HepG2 (cell line): ENCODE measurements around the gene SYMPK. TPM values are rescaled to one million over a fixed set of nuclear protein-coding genes. Genes with fewer than 3 reads are reported as not detected.

ENCODE experiments used
- ATAC-seq: fragments of 200-7000 bp; cut with Tn5 transposase; 3 replicates; pipeline ENCODE4 v1.9.1; 2020; ENCODE audit warnings: mild to moderate bottlenecking, moderate library complexity
- BruUV-seq: library from RNA; stranded (reverse); fragments of 400-500 nt; replicated peaks from 2 replicates; lab custom pipeline; 2021; lab: Mats Ljungman, UMichigan
- CTCF ChIA-PET: fragments of 300-600 bp; formaldehyde crosslinking; extraction: SDS; loops from one replicate; lab custom pipeline; 2021; ENCODE audit warnings: low total read pairs, inconsistent platforms, low intra/inter-chr PET ratio; lab: Yijun Ruan, JAX
- POLR2A ChIA-PET: fragments of 350-600 bp; sonication (Branson Sonifier 250); formaldehyde crosslinking; loops from one replicate; lab custom pipeline; 2020; ENCODE audit warnings: antibody characterized with exemption, inconsistent platforms; lab: Yijun Ruan, JAX
- DNase-seq: peaks from one replicate; pipeline ENCODE4 v3.0.0-alpha.2; 2015; ENCODE audit warnings: low spot score
- FAIRE-seq: peaks from 3 replicates; lab custom pipeline; 2011; peaks lifted over from hg19 to GRCh38; lab: Jason Lieb, UNC
- H2AFZ ChIP-seq: one replicate; pipeline ENCODE4 v1.6.1; 2011; ENCODE audit warnings: low read length, inconsistent platforms
- H3K27ac ChIP-seq: fragments of 300-600 bp; 3 replicates; pipeline ENCODE4 v1.8.0; 2011; ENCODE audit warnings: mixed run types, mild to moderate bottlenecking, mixed read lengths, low read length, inconsistent platforms; ENCODE audit not compliant: insufficient read depth; ENCODE audit errors: extremely low read length
- H3K27me3 ChIP-seq, 2 experiments: fragments of 200-600 bp in 1 of 2; 2 replicates in 1 of 2; 3 replicates in 1 of 2; pipeline versions ENCODE4 v1.6.0 to v1.8.0; 2011; ENCODE audit warnings: low read length in 2 of 2, mild to moderate bottlenecking in 2 of 2, moderate library complexity in 2 of 2, inconsistent platforms in 1 of 2; ENCODE audit not compliant: insufficient read depth in 2 of 2, control insufficient read depth in 1 of 2
- H3K36me3 ChIP-seq, 2 experiments: fragments of 200-600 bp in 1 of 2; replicated peaks in 1 of 2; 2 replicates in 1 of 2; 3 replicates in 1 of 2; pipeline versions ENCODE4 v1.5.1 to v1.8.0; 2011; ENCODE audit warnings: low read length in 2 of 2, inconsistent platforms in 1 of 2; ENCODE audit not compliant: insufficient read depth in 2 of 2, control insufficient read depth in 1 of 2
- H3K4me1 ChIP-seq: 2 replicates; pipeline ENCODE4 v1.5.1; 2012; ENCODE audit warnings: low read length, inconsistent platforms; ENCODE audit not compliant: insufficient read depth
- H3K4me2 ChIP-seq: 2 replicates; pipeline ENCODE4 v1.6.0; 2011; ENCODE audit warnings: low read depth, low read length, inconsistent platforms
- H3K4me3 ChIP-seq, 3 experiments: fragments of 200-600 bp in 1 of 3; sonication (generic), shearing (Covaris generic) in 1 of 3; replicated peaks in 1 of 3; 2 replicates each; pipeline ENCODE4 v1.5.1; 2011 to 2016; ENCODE audit warnings: low read length in 3 of 3, inconsistent platforms in 2 of 3, low read depth in 2 of 3, mild to moderate bottlenecking in 2 of 3, control low read depth in 1 of 3, mixed read lengths in 1 of 3; ENCODE audit not compliant: insufficient read depth in 1 of 3
- H3K79me2 ChIP-seq: one replicate; pipeline ENCODE4 v1.6.1; 2011; ENCODE audit warnings: low read length, inconsistent platforms; ENCODE audit not compliant: insufficient read depth
- H3K9ac ChIP-seq: 2 replicates; pipeline ENCODE4 v1.6.0; 2011; ENCODE audit warnings: mild to moderate bottlenecking, low read depth, low read length, inconsistent platforms; ENCODE audit not compliant: insufficient read depth
- H3K9me3 ChIP-seq: 2 replicates; pipeline ENCODE4 v1.5.1; 2012; ENCODE audit warnings: mild to moderate bottlenecking, low read length
- H4K20me1 ChIP-seq: 2 replicates; pipeline ENCODE4 v1.6.0; 2011; ENCODE audit warnings: inconsistent platforms, mild to moderate bottlenecking, low read length, moderate library complexity; ENCODE audit not compliant: insufficient read depth
- ADNP ChIP-seq: sonication (generic); formaldehyde crosslinking; IDR thresholded peaks from 2 replicates; pipeline ENCODE4 v1.4.0; 2020; ENCODE audit warnings: missing genetic modification reagents
- AGO2 ChIP-seq: fragments of 200-400 bp; formaldehyde crosslinking; optimal IDR thresholded peaks from 2 replicates; pipeline ENCODE3; 2017; ENCODE audit warnings: mild to moderate bottlenecking, low read depth, low read length, moderate library complexity
- AHR ChIP-seq: IDR thresholded peaks from 2 replicates; pipeline ENCODE4 v1.6.1; 2018; ENCODE audit warnings: missing genetic modification reagents, missing compliant biosample characterization
- CENPT ChIP-seq: sonication (generic); formaldehyde crosslinking; IDR thresholded peaks from 2 replicates; pipeline ENCODE4 v1.8.0; 2022; ENCODE audit warnings: low read depth, mild to moderate bottlenecking, moderate library complexity, missing genetic modification reagents
- CHD4 ChIP-seq: fragments of 200-600 bp; sonication (generic); IDR thresholded peaks from 2 replicates; pipeline ENCODE4 v1.7.0; 2017; ENCODE audit warnings: mild to moderate bottlenecking, low read length, borderline replicate concordance
- PLRG1 ChIP-seq: fragments of 450-650 bp; conservative IDR thresholded peaks from 2 replicates; pipeline ENCODE4 v1.6.1; 2016
- RBAK ChIP-seq: sonication (generic); formaldehyde crosslinking; IDR thresholded peaks from 2 replicates; pipeline ENCODE4 v1.5.1; 2020; ENCODE audit warnings: mild to moderate bottlenecking, missing genetic modification reagents
- TRIM24 ChIP-seq: sonication (generic); formaldehyde crosslinking; IDR thresholded peaks from 2 replicates; pipeline ENCODE4 v1.8.0; 2022; ENCODE audit warnings: mild to moderate bottlenecking, missing genetic modification reagents
- ZBTB38 ChIP-seq: sonication (generic); formaldehyde crosslinking; IDR thresholded peaks from 2 replicates; pipeline ENCODE4 v1.5.1; 2020; ENCODE audit warnings: mild to moderate bottlenecking, missing genetic modification reagents
- ZC3H13 ChIP-seq: sonication (generic); formaldehyde crosslinking; IDR thresholded peaks from 2 replicates; pipeline ENCODE4 v1.8.1; 2023; ENCODE audit warnings: mild to moderate bottlenecking, missing genetic modification reagents, moderate library complexity
- ZFP82 ChIP-seq: sonication (generic); formaldehyde crosslinking; IDR thresholded peaks from 2 replicates; pipeline ENCODE4 v1.5.1; 2020; ENCODE audit warnings: mild to moderate bottlenecking, missing genetic modification reagents, borderline replicate concordance
- ZNF382 ChIP-seq: sonication (generic); formaldehyde crosslinking; IDR thresholded peaks from 2 replicates; pipeline ENCODE4 v1.5.0; 2020; ENCODE audit warnings: missing genetic modification reagents, mild to moderate bottlenecking, borderline replicate concordance
- ZNF878 ChIP-seq: sonication (generic); formaldehyde crosslinking; IDR thresholded peaks from 2 replicates; pipeline ENCODE4 v1.8.1; 2023; ENCODE audit warnings: mild to moderate bottlenecking, missing genetic modification reagents, moderate library complexity
- WGBS: methylation state at CpG from one replicate; pipeline ENCODE4 v1.1.6; 2017; ENCODE audit warnings: low lambda C conversion rate; 5-methylcytosine and 5-hydroxymethylcytosine counted together
- in situ Hi-C: cut with HindIII; loops from 2 replicates; pipeline ENCODE4 v1.10.0; 2017; ENCODE audit warnings: low pct_unique_long_range_greater_than_20kb; ENCODE audit not compliant: extremely low pct_ligation_motif_present
- intact Hi-C: fragments of 100-400 bp; cut with micrococcal nuclease; formaldehyde crosslinking; loops from one replicate; pipeline ENCODE4 v1.10.0; 2022; ENCODE audit not compliant: unreplicated experiment
- polyA plus RNA-seq, 8 experiments: library from polyadenylated mRNA; depleted of rRNA in 3 of 8; stranded (reverse) in 7 of 8; unstranded in 1 of 8; fragments of >200 nt; fragmentation: Illumina TruSeq in 4 of 8; extraction: Trizol in 4 of 8; gene quantifications; 2 replicates each; pipeline versions ENCODE4 v1.2.1 to v1.2.3, GENCODE V29; 2011 to 2016; ENCODE audit warnings: low read depth in 4 of 8, missing spikeins in 1 of 8, mixed read lengths in 1 of 8; ENCODE audit not compliant: insufficient read depth in 1 of 8
- total RNA-seq, 5 experiments: library from RNA; depleted of rRNA; stranded (reverse); fragments of >200 nt; fragmentation: Illumina TruSeq; extraction: Trizol; gene quantifications; 2 replicates each; pipeline ENCODE4 v1.2.3, GENCODE V29; 2016; ENCODE audit warnings: low read depth in 1 of 5
- TF ChIP-seq, protein P1 (sequence below): sonication (generic); formaldehyde crosslinking; IDR thresholded peaks from 2 replicates; pipeline ENCODE4 v1.8.0; 2022; ENCODE audit warnings: mild to moderate bottlenecking, missing genetic modification reagents, moderate library complexity
- TF ChIP-seq, protein P2 (sequence below): sonication (generic); formaldehyde crosslinking; IDR thresholded peaks from 2 replicates; pipeline ENCODE4 v1.9.0; 2021; ENCODE audit warnings: missing genetic modification reagents, borderline replicate concordance

SYMPK gene
- total and polyA plus RNA-seq, 2 of the 13 experiments (the other 11 are each of a cell fraction or from before 2014, with no cell fraction given) = 21.9 to 55.7 TPM

GRCh38 chr19:45824531-45825262 lies 38.2 kb downstream of the SYMPK start:
- in situ Hi-C loops (no loop called here), intact Hi-C loops (no loop called here)
- Histone ChIP-seq H2AFZ (no peak overlapping the region), H3K9ac (no peak overlapping the region), H3K36me3 (peaks cover 32 to 83% of the 10 kb centered on the region in 2 experiments), H4K20me1 (no peaks in the 10 kb centered on the region), H3K27ac (no peak overlapping the region), H3K4me2 (no peak overlapping the region), H3K4me1 (no peaks in the 10 kb centered on the region), H3K4me3 (no peak overlapping the region), H3K9me3 (no peaks in the 10 kb centered on the region), H3K27me3 (no peaks in the 10 kb centered on the region), H3K79me2 (no peaks in the 10 kb centered on the region)
- no peak for DNase-seq
- no peak for FAIRE-seq
- ChIA-PET POLR2A (interaction anchor here (0.7 to 1.5 kb wide), 4 partner anchors 38 to 78 kb away, joined by 3 to 4 read pairs (median 3); partner anchors contain the start of genes MYPOP and SYMPK), CTCF (no interaction called here)
- WGBS = 95% methylated on average over 13 of the region's 26 CpGs
- TF ChIP-seq ZNF878 (no peak), RBAK (CRISPR knock-in tag) (no peak), ZNF382 (CRISPR knock-in tag) (no peak), ZBTB38 (CRISPR knock-in tag) (peak; percentile 45; the same call in 1 of the 2 replicates), AHR (no peak), ZFP82 (CRISPR knock-in tag) (no peak)
- BruUV-seq = no TSS peak
- ATAC-seq = no peak

GRCh38 chr19:45824041-45824471 lies 38.9 kb downstream of the SYMPK start:
- H3K27me3 ChIP-seq = no peaks in the 10 kb centered on the region
- no peaks in the 10 kb centered on the region for H4K20me1 ChIP-seq
- H3K4me1 ChIP-seq = no peaks in the 10 kb centered on the region
- H3K4me2 ChIP-seq = no peak overlapping the region
- no peak overlapping the region for H2AFZ ChIP-seq
- FAIRE-seq (no peak), ATAC-seq (no peak), DNase-seq (no peak)
- in situ Hi-C loops = no loop called here
- H3K27ac ChIP-seq = no peak overlapping the region
- H3K9me3 ChIP-seq = no peaks in the 10 kb centered on the region
- POLR2A ChIA-PET = interaction anchor here (0.7 to 1.5 kb wide), 2 partner anchors 39 to 79 kb away, joined by 3 to 4 read pairs (median 3); partner anchors contain the start of genes MYPOP and SYMPK
- BruUV-seq = no TSS peak
- peaks cover 30 to 76% of the 10 kb centered on the region in 2 experiments for H3K36me3 ChIP-seq
- intact Hi-C loops = no loop called here
- CTCF ChIA-PET = no interaction called here
- WGBS = 98% methylated on average over 8 of the region's 12 CpGs
- no peaks in the 10 kb centered on the region for H3K79me2 ChIP-seq
- no peak overlapping the region for H3K9ac ChIP-seq
- no peak overlapping the region for H3K4me3 ChIP-seq
- TF ChIP-seq, protein P1, sequence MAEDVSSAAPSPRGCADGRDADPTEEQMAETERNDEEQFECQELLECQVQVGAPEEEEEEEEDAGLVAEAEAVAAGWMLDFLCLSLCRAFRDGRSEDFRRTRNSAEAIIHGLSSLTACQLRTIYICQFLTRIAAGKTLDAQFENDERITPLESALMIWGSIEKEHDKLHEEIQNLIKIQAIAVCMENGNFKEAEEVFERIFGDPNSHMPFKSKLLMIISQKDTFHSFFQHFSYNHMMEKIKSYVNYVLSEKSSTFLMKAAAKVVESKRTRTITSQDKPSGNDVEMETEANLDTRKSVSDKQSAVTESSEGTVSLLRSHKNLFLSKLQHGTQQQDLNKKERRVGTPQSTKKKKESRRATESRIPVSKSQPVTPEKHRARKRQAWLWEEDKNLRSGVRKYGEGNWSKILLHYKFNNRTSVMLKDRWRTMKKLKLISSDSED (CRISPR knock-in tag) = no peak
- peak; percentile 71 for TF ChIP-seq AGO2
- TF ChIP-seq TRIM24 (CRISPR knock-in tag) = no peak
- TF ChIP-seq PLRG1 = no peak
- TF ChIP-seq CENPT = no peak
- TF ChIP-seq ADNP (CRISPR knock-in tag) = no peak
- no peak for TF ChIP-seq CHD4
- TF ChIP-seq, protein P2, sequence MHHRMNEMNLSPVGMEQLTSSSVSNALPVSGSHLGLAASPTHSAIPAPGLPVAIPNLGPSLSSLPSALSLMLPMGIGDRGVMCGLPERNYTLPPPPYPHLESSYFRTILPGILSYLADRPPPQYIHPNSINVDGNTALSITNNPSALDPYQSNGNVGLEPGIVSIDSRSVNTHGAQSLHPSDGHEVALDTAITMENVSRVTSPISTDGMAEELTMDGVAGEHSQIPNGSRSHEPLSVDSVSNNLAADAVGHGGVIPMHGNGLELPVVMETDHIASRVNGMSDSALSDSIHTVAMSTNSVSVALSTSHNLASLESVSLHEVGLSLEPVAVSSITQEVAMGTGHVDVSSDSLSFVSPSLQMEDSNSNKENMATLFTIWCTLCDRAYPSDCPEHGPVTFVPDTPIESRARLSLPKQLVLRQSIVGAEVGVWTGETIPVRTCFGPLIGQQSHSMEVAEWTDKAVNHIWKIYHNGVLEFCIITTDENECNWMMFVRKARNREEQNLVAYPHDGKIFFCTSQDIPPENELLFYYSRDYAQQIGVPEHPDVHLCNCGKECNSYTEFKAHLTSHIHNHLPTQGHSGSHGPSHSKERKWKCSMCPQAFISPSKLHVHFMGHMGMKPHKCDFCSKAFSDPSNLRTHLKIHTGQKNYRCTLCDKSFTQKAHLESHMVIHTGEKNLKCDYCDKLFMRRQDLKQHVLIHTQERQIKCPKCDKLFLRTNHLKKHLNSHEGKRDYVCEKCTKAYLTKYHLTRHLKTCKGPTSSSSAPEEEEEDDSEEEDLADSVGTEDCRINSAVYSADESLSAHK (CRISPR knock-in tag) = no peak
- peak; percentile 54; the same call in 1 of the 2 replicates for TF ChIP-seq ZC3H13 (CRISPR knock-in tag)
